Liver (tissue), 9 donors: ENCODE measurements around the gene STARD3NL. TPM values are rescaled to one million over a fixed set of nuclear protein-coding genes. Genes with fewer than 3 reads are reported as not detected.
A peak's percentile ranks its signal among the peaks of the same experiment; 100 is the strongest.
"Not testable (repeated sequence)": the region's sequence is repeated elsewhere in the genome, so short reads cannot be mapped to it uniquely, and the experiment has no call there.

Source experiments
- DNase-seq: peaks from one replicate; pipeline ENCODE4 v3.0.0-alpha.2; 2017; ENCODE audit warnings: low spot score
- H3K27ac ChIP-seq, 2 donors: one replicate each; pipeline ENCODE4 v1.7.0; 2013; ENCODE audit warnings: inconsistent platforms in 2 of 2, low read length in 2 of 2, control low read depth in 1 of 2, low read depth in 1 of 2, mild to moderate bottlenecking in 1 of 2
- H3K27me3 ChIP-seq, 4 donors: one replicate each; pipeline versions ENCODE4 v1.6.1 to v1.7.0; 2013; ENCODE audit warnings: low read length in 3 of 4, inconsistent platforms in 1 of 4, mild to moderate bottlenecking in 1 of 4, moderate library complexity in 1 of 4; ENCODE audit not compliant: control insufficient read depth in 4 of 4, insufficient read depth in 4 of 4
- H3K36me3 ChIP-seq, 4 donors: one replicate each; pipeline versions ENCODE4 v1.6.1 to v1.7.0; 2013; ENCODE audit warnings: low read length in 3 of 4, mild to moderate bottlenecking in 3 of 4, low read depth in 1 of 4, moderate library complexity in 1 of 4; ENCODE audit not compliant: control insufficient read depth in 4 of 4, insufficient read depth in 3 of 4
- H3K4me1 ChIP-seq, 4 donors: one replicate each; pipeline versions ENCODE4 v1.6.1 to v1.7.0; 2013; ENCODE audit warnings: low read length in 3 of 4, mild to moderate bottlenecking in 3 of 4, moderate library complexity in 1 of 4; ENCODE audit not compliant: control insufficient read depth in 4 of 4, insufficient read depth in 4 of 4
- H3K4me3 ChIP-seq, 3 donors: one replicate each; pipeline versions ENCODE4 v1.6.1 to v1.7.0; 2013; ENCODE audit warnings: low read length in 3 of 3, control low read depth in 1 of 3, low read depth in 1 of 3, mild to moderate bottlenecking in 1 of 3
- H3K9ac ChIP-seq, 2 donors: one replicate each; pipeline ENCODE4 v1.7.0; 2013; ENCODE audit warnings: low read length in 2 of 2, mild to moderate bottlenecking in 2 of 2, moderate library complexity in 2 of 2, control low read depth in 1 of 2, low read depth in 1 of 2
- H3K9me3 ChIP-seq, 4 donors: one replicate each; pipeline versions ENCODE4 v1.6.1 to v1.7.0; 2013; ENCODE audit warnings: low read length in 3 of 4; ENCODE audit not compliant: control insufficient read depth in 4 of 4
- CTCF ChIP-seq: fragments of 150-350 bp; IDR thresholded peaks from 2 replicates; pipeline ENCODE4 v1.5.1; 2017; ENCODE audit warnings: improper control_type of control experiment, low read depth, low read length; ENCODE audit not compliant: missing input control
- GABPA ChIP-seq, 2 donors: IDR thresholded peaks in 1 of 2; conservative IDR thresholded peaks in 1 of 2; 2 replicates each; pipeline ENCODE4 v1.6.1; 2016; ENCODE audit warnings: antibody characterized with exemption in 2 of 2, mild to moderate bottlenecking in 1 of 2, moderate library complexity in 1 of 2
- HNF4A ChIP-seq, 2 donors: conservative IDR thresholded peaks; 2 replicates each; pipeline ENCODE4 v1.6.1; 2016; ENCODE audit warnings: antibody characterized with exemption in 2 of 2, mild to moderate bottlenecking in 2 of 2
- JUND ChIP-seq, 2 donors: IDR thresholded peaks; 2 replicates each; pipeline ENCODE4 v1.6.1; 2016; ENCODE audit warnings: antibody characterized with exemption in 2 of 2
- MAX ChIP-seq: IDR thresholded peaks from 2 replicates; pipeline ENCODE4 v1.6.1; 2016; ENCODE audit warnings: antibody characterized with exemption
- REST ChIP-seq: IDR thresholded peaks from 2 replicates; pipeline ENCODE4 v1.6.1; 2016; ENCODE audit warnings: antibody characterized with exemption, mild to moderate bottlenecking
- TAF1 ChIP-seq: conservative IDR thresholded peaks from 2 replicates; pipeline ENCODE4 v1.6.1; 2016; ENCODE audit warnings: antibody characterized with exemption, mild to moderate bottlenecking
- WGBS: extraction: QIAGEN DNeasy Blood & Tissue Kit; methylation state at CpG from one replicate; pipeline ENCODE4 v1.1.7; 2013; 5-methylcytosine and 5-hydroxymethylcytosine counted together
- polyA plus RNA-seq, 2 donors: library from polyadenylated mRNA; stranded (reverse) in 1 of 2; unstranded in 1 of 2; fragments of 200-250 nt in 1 of 2; fragments of >200 nt in 1 of 2; fragmentation: Nextera tagmentation in 1 of 2; extraction: Ambion mirVana in 1 of 2; gene quantifications; one replicate each; pipeline versions ENCODE4 v1.2.1 to v1.2.3, GENCODE V29; 2013 to 2015
- total RNA-seq, 2 donors: library from RNA; depleted of rRNA; stranded (reverse); fragments of >200 nt; gene quantifications; one replicate each; pipeline ENCODE4 v1.2.3, GENCODE V29; 2014
- donor health status: healthy.
- donor health status: healthy.
- donor health status: healthy.
- donor health status: healthy.
- donor health status: healthy.

The STARD3NL gene
- total and polyA plus RNA-seq, 4 donors, result 9.1 to 25.1 (median 10.2) TPM

- 68% methylated on average over 6 of the region's 6 CpGs for WGBS
- Histone ChIP-seq H3K36me3 (no peaks in the 10 kb centered on the region), H3K27me3 (peaks cover 0 to 3% (median 0%) of the 10 kb centered on the region in 4 donors), H3K4me1 (no peaks in the 10 kb centered on the region), H3K27ac (no peak overlapping the region), H3K4me3 (no peak overlapping the region), H3K9me3 (peaks cover 0 to 2% (median 0%) of the 10 kb centered on the region in 4 donors), H3K9ac (no peak overlapping the region)
- DNase-seq, result no peak
- TF ChIP-seq HNF4A (conservative IDR thresholded peaks at IDR 0.05), result no peak
Measured at GRCh38 chr7:38171623-38172391, 6.2 kb upstream of the STARD3NL start.

GRCh38 chr7:38175547-38175946 is 2.5 kb upstream of the STARD3NL start:
- H3K9me3 ChIP-seq, H3K27ac ChIP-seq, H3K9ac ChIP-seq, H3K27me3 ChIP-seq, H3K4me3 ChIP-seq, H3K36me3 ChIP-seq, DNase-seq: not testable (repeated sequence)
- 89% methylated on average over 9 of the region's 9 CpGs for WGBS
- H3K4me1 ChIP-seq, result peaks cover 0 to 10% (median 3%) of the 10 kb centered on the region in 4 donors

GRCh38 chr7:38177621-38178003 is 433 bp upstream of the STARD3NL start:
- DNase-seq, result no peak
- no peaks in the 10 kb centered on the region for H3K36me3 ChIP-seq
- H3K27ac ChIP-seq, result peak overlapping the region; percentile 29 to 62
- peaks cover 0 to 3% (median 0%) of the 10 kb centered on the region in 4 donors for H3K27me3 ChIP-seq
- 6% methylated on average over 15 of the region's 15 CpGs for WGBS
- peaks cover 0 to 2% (median 0%) of the 10 kb centered on the region in 4 donors for H3K9me3 ChIP-seq
- TF ChIP-seq HNF4A (conservative IDR thresholded peaks at IDR 0.05) (no peak), REST (peak; percentile 35), JUND (IDR thresholded peaks at IDR 0.05) (no peak), MAX (peak; percentile 68)
- peak overlapping the region; percentile 48 to 87 (median 61) for H3K4me3 ChIP-seq
- peaks cover 0 to 10% (median 5%) of the 10 kb centered on the region in 4 donors for H3K4me1 ChIP-seq
- H3K9ac ChIP-seq, result peak overlapping the region in 1 of 2 donors; percentile 36

- peak overlapping the region; percentile 27 to 84 for H3K27ac ChIP-seq
- 20% methylated on average over 15 of the region's 15 CpGs for WGBS
- peaks cover 0 to 3% (median 0%) of the 10 kb centered on the region in 4 donors for H3K27me3 ChIP-seq
- no peak for DNase-seq
- H3K9ac ChIP-seq, result peak overlapping the region; percentile 21 to 83
- no peaks in the 10 kb centered on the region for H3K36me3 ChIP-seq
- H3K9me3 ChIP-seq, result no peaks in the 10 kb centered on the region
- peak in 1 of 2 donors; percentile 0 for TF ChIP-seq GABPA (IDR thresholded peaks at IDR 0.05 in 1 of 2, conservative IDR thresholded peaks at IDR 0.05 in 1 of 2)
- no peak for TF ChIP-seq TAF1
- TF ChIP-seq CTCF, result peak; percentile 0
- H3K4me1 ChIP-seq, result peaks cover 0 to 10% (median 5%) of the 10 kb centered on the region in 4 donors
- H3K4me3 ChIP-seq, result peak overlapping the region; percentile 48 to 87 (median 61)
Measured at GRCh38 chr7:38178695-38179344, 775 bp downstream of the STARD3NL start.
